WERI-Rb-1 (cell line): ENCODE results near the gene RPAP2.
"Not testable (repeated sequence)": the region's sequence is repeated elsewhere in the genome, so short reads cannot be mapped to it uniquely, and the experiment has no call there.

Experiments
- DNase-seq: peaks from one replicate; pipeline ENCODE4 v3.0.0-alpha.2; 2020
- H3K27ac ChIP-seq: fragments of 250-450 bp; sonication (Bioruptor Pico); 2 replicates; pipeline ENCODE4 v1.5.1; 2020; ENCODE audit warnings: mild to moderate bottlenecking, moderate library complexity
- H3K27me3 ChIP-seq: fragments of 250-450 bp; sonication (Bioruptor Pico); 2 replicates; pipeline ENCODE4 v1.5.1; 2021; ENCODE audit warnings: mild to moderate bottlenecking, low read depth, moderate library complexity; ENCODE audit not compliant: insufficient read depth, severe bottlenecking
- H3K36me3 ChIP-seq: fragments of 250-450 bp; sonication (Bioruptor Pico); 2 replicates; pipeline ENCODE4 v1.5.1; 2020; ENCODE audit warnings: mild to moderate bottlenecking, moderate library complexity
- H3K4me3 ChIP-seq: 2 replicates; pipeline ENCODE4 v1.5.1; 2011; ENCODE audit warnings: low read depth, mild to moderate bottlenecking, control low read depth, low read length
- H3K9me3 ChIP-seq: fragments of 250-450 bp; sonication (Bioruptor Pico); 2 replicates; pipeline ENCODE4 v1.5.1; 2021; ENCODE audit warnings: mild to moderate bottlenecking, moderate library complexity; ENCODE audit not compliant: severe bottlenecking
- TF ChIP-seq, protein P1 (sequence below): IDR thresholded peaks from 2 replicates; pipeline ENCODE4 v1.5.1; 2011; ENCODE audit warnings: low read depth, mild to moderate bottlenecking, control low read depth, inconsistent platforms, low read length

The RPAP2 gene

DNA sequence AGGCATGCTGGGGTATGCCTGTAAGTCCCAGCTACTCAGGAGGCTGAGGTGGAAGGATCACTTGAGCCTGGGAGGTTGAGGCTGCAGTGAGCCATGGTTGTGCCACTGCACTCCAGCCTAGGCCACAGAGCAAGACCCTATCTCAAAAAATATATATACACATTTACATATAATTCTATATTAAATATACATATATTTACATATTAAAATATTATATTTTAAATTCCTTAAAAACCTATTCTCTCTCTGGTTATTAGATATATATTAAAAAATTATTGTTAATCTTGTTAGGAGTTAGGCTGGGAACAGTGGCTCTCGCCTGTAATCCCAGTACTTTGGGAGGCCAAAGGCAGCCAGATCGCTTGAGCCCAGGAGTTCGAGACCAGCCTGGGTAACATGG lies 22.8 kb upstream of the RPAP2 start:
- no peak for DNase-seq
- Histone ChIP-seq H3K27me3 (no peaks in the 10 kb centered on the region), H3K9me3 (no peaks in the 10 kb centered on the region), H3K27ac (no peak overlapping the region), H3K4me3 (no peak overlapping the region), H3K36me3 (peaks cover 13% of the 10 kb centered on the region)
- TF ChIP-seq, protein P1, sequence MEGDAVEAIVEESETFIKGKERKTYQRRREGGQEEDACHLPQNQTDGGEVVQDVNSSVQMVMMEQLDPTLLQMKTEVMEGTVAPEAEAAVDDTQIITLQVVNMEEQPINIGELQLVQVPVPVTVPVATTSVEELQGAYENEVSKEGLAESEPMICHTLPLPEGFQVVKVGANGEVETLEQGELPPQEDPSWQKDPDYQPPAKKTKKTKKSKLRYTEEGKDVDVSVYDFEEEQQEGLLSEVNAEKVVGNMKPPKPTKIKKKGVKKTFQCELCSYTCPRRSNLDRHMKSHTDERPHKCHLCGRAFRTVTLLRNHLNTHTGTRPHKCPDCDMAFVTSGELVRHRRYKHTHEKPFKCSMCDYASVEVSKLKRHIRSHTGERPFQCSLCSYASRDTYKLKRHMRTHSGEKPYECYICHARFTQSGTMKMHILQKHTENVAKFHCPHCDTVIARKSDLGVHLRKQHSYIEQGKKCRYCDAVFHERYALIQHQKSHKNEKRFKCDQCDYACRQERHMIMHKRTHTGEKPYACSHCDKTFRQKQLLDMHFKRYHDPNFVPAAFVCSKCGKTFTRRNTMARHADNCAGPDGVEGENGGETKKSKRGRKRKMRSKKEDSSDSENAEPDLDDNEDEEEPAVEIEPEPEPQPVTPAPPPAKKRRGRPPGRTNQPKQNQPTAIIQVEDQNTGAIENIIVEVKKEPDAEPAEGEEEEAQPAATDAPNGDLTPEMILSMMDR = no peak

DNA sequence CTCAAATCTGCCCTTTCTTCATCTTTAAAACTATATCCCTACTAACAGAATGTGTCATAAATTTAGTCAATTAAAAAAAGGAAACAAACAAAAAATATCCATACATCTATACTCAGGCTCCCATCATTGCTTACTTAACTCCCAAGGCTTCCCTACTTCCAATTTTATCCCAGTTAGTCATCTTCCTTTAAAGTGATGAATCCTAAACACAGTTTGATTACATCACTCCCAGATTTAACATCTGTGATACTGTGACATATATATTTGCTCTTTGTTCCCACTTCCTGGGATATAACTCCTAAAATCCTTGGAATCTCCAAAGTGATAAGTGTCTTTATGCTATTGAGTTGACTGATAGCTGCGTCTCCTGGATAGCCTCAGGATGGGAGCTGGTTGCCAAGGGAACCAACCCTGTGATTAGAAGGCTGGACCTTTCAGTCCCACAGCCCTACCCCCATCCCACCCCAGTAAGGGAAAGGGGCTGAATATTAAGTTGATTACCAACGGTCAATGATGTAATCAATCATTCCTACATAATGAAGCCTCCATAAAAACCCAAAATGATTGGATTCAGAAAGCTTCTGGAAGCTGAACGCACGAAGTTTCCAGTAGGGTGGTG lies 21.6 kb upstream of the RPAP2 start:
- H3K27me3 ChIP-seq = no peaks in the 10 kb centered on the region
- peaks cover 13% of the 10 kb centered on the region for H3K36me3 ChIP-seq
- no peak for DNase-seq
- H3K9me3 ChIP-seq = no peaks in the 10 kb centered on the region
- no peak overlapping the region for H3K27ac ChIP-seq
- H3K4me3 ChIP-seq = no peak overlapping the region
- TF ChIP-seq, protein P1 = no peak

DNA sequence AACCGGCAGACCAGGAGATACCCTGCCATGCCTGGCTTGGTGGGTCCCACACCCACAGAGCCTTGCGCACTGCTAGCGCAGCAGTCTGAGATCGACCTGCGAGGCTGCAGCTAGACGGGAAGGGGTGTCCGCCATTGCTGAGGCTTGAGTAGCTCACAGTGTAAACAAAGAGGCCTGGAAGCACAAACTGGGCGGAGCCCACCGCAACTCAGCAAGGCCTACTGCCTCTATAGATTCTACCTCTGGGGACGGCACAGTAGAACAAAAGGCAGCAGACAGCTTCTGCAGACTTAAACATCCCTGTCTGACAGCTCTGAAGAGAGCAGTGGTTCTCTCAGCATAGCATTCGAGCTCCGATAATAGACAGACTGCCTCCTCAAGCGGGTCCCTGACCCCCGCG lies 19.1 kb upstream of the RPAP2 start:
- H3K27ac ChIP-seq, H3K9me3 ChIP-seq, H3K27me3 ChIP-seq, H3K36me3 ChIP-seq, H3K4me3 ChIP-seq, DNase-seq: not testable (repeated sequence)

DNA sequence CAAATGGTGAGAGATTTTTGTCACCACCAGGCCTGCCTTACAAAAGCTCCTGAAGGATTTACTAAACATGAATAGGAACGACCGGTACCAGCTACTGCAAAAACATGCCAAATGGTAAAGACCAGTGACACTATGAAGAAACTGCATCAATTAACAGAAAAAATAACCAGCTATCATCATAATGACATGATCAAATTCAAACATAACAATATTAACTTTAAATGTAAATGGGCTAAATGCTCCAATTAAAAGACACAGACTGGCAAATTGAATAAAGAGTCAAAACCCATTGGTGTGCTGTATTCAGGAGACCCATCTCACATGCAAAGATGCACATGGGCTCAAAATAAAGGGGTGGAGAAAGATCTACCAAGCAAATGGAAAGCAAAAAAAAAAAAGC lies 17.4 kb upstream of the RPAP2 start:
- H3K9me3 ChIP-seq, H3K27me3 ChIP-seq, H3K4me3 ChIP-seq, DNase-seq, H3K27ac ChIP-seq: not testable (repeated sequence)
- H3K36me3 ChIP-seq = peaks cover 13% of the 10 kb centered on the region

DNA sequence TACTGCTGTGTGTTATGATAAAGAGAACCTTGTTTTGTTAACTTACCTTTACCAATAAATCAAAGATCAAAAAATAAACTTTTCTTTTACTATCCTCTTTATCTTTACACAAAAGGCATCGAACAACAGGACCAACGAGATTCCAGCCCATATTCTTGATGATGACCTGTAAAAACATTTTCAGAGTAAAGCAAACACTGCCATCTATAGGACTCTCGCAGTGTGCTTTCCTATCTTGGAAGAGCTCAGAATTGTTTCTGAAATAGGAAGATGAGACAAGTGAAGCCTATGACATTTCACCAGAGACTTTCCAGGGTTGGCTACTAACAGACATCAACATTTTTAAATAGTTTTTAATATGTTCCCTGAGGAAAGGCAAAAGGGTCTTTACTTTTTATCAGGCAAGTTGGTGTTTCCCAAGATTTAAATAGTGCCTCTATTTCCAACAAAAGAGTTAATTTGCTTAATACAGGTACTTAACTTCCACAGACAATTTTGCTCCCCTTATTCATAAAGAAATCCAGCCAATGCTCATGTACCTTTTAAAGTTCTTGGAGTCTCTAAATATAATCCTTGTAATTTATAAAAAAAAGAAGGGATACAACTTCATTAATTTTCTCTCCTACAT lies 7.4 kb upstream of the RPAP2 start:
- no peaks in the 10 kb centered on the region for H3K27me3 ChIP-seq

DNA sequence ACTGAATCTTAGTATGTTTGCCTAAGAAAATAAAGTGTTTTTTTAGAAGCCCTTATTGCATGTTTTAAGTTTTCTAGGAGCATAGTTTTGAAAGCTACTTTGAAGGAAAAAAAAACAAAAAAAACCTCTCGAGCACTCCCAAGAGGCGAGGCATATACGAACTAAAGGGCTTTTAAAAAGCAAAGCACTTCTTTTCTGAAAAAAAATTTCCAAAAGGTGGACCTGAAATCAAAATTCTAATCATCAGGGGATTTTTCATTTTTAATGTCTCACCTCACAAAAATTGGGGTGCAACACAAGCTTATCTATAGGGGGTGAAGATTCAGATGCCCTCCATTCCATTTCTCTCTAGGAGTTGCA lies 666 bp upstream of the RPAP2 start:
- Histone ChIP-seq H3K4me3 (peak overlapping the region; percentile 96), H3K27me3 (no peaks in the 10 kb centered on the region), H3K27ac (peak overlapping the region; percentile 94), H3K36me3 (peaks cover 16% of the 10 kb centered on the region), H3K9me3 (no peaks in the 10 kb centered on the region)
- TF ChIP-seq, protein P1 = no peak
- no peak for DNase-seq

More for the DNA sequence above, 7.4 kb upstream of the RPAP2 start:
- Histone ChIP-seq H3K4me3 (no peak overlapping the region), H3K9me3 (no peaks in the 10 kb centered on the region), H3K27ac (no peak overlapping the region), H3K36me3 (peaks cover 11% of the 10 kb centered on the region)
- TF ChIP-seq, protein P1 = peak; percentile 62
- peak; percentile 15 for DNase-seq

DNA sequence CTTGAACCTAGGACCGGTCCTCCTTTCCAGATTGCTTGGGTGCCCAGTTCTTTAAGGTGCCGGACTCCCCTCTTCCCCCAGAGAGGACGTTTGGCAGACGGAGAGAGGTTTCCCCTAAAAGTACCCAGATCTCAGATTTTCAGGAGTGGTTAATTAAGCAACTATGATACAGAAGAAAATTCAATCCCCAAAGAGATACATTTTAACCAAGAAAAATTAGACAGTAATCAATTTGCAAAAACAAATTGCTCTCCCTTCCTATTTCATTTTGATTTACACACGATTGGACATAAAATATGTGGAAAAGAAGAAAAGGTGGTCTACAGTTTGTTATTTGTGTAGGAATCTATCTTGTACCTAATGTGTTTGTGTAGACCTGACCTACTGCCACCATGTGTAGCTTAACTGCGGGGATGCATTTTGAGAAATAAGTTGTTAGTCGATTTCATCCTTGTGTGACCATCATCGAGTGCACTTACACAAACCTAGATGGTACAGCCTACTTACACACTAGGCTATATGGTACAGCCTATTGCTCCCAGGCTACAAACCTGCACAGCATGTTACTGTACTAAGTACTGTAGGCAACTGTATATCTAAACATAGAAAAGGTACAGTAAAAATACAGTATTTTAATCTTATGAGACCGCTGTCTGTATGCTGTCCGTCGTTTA lies 755 bp downstream of the RPAP2 start:
- no peaks in the 10 kb centered on the region for H3K27me3 ChIP-seq
- H3K27ac ChIP-seq = peak overlapping the region; percentile 94
- peaks cover 24% of the 10 kb centered on the region for H3K36me3 ChIP-seq
- peak overlapping the region; percentile 96 for H3K4me3 ChIP-seq
- no peak for DNase-seq
- no peaks in the 10 kb centered on the region for H3K9me3 ChIP-seq
- TF ChIP-seq, protein P1 = no peak
